ENCODE measurements around the gene SPNS2. TPM values are rescaled to one million over a fixed set of nuclear protein-coding genes. Genes with fewer than 3 reads are reported as not detected.

SPNS2 gene
- total RNA-seq, 1 donor from 2014 or later: 0.70 TPM

DNA sequence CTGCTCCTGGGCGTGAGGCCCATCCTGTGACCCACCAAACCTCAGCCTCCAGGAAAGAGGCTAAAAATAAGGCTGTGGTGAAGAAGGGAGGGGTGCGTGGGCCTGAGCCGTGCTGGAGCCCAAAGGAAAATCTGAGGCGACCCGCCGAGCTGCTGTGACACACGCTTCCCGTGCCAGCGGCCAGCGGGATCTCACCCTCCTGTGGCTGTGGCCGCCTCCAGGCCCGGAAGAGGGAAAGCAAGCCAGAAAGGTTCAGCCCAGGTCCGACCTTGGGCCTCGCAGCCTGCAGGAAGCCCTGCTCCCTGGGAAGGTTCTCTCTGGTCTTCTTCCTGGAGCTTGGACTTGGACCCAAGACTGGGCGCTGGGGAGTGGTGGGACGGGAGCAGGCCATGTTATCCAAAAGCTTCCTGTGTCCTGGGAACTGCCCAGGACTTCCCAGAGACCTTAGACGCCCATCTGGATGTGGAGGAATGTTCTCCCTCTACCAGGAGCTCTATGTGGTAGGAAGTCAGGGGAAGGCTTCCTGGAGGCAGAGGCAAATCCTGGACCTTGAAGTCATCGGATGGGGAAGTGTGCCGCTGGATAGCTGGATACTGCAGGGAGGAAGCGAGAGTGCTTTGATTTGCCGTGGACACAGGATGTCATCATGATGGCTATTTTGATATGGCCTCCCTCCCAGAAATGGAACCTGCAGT lies 11.4 kb downstream of the SPNS2 start:
- peaks cover 9% of the 10 kb centered on the region for H3K27me3 Mint-ChIP-seq (ENCODE audit: low read depth)
- DNase-seq (ENCODE audit: low spot score): no peak
- H3K9me3 Mint-ChIP-seq (ENCODE audit: low read depth): no peaks in the 10 kb centered on the region
- H3K4me1 Mint-ChIP-seq (ENCODE audit: low read depth): no peaks in the 10 kb centered on the region
- no peaks in the 10 kb centered on the region for H3K36me3 Mint-ChIP-seq (ENCODE audit: low read depth)
- TF ChIP-seq, protein P1, sequence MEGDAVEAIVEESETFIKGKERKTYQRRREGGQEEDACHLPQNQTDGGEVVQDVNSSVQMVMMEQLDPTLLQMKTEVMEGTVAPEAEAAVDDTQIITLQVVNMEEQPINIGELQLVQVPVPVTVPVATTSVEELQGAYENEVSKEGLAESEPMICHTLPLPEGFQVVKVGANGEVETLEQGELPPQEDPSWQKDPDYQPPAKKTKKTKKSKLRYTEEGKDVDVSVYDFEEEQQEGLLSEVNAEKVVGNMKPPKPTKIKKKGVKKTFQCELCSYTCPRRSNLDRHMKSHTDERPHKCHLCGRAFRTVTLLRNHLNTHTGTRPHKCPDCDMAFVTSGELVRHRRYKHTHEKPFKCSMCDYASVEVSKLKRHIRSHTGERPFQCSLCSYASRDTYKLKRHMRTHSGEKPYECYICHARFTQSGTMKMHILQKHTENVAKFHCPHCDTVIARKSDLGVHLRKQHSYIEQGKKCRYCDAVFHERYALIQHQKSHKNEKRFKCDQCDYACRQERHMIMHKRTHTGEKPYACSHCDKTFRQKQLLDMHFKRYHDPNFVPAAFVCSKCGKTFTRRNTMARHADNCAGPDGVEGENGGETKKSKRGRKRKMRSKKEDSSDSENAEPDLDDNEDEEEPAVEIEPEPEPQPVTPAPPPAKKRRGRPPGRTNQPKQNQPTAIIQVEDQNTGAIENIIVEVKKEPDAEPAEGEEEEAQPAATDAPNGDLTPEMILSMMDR (IDR thresholded peaks at IDR 0.05): no peak
- no peak overlapping the region for H3K4me3 Mint-ChIP-seq (ENCODE audit: unreplicated experiment)
- H3K27ac Mint-ChIP-seq (ENCODE audit: unreplicated experiment): no peak overlapping the region

DNA sequence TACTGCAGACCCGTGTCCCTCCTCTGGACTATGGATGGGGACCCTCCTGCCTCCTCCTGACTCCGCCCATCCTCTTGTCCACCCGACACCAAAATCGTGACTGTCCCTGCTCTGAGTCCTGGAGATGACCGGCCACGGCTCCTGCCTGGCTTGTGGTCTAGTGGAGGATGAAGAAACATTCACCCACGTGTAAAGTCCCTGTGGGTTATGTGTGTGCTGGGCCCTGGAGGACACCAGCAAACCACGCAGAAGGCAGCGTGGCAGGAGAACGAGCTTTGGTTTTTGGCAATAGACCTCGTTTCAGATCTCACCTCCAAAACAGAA lies 11.9 kb downstream of the SPNS2 start:
- Mint-ChIP-seq H3K27me3 (ENCODE audit: low read depth) (peaks cover 7% of the 10 kb centered on the region), H3K9me3 (ENCODE audit: low read depth) (no peaks in the 10 kb centered on the region), H3K27ac (ENCODE audit: unreplicated experiment) (no peak overlapping the region), H3K4me3 (ENCODE audit: unreplicated experiment) (no peak overlapping the region), H3K36me3 (ENCODE audit: low read depth) (no peaks in the 10 kb centered on the region), H3K4me1 (ENCODE audit: low read depth) (no peaks in the 10 kb centered on the region)
- TF ChIP-seq, protein P1 (IDR thresholded peaks at IDR 0.05): no peak
- no peak for DNase-seq (ENCODE audit: low spot score)

DNA sequence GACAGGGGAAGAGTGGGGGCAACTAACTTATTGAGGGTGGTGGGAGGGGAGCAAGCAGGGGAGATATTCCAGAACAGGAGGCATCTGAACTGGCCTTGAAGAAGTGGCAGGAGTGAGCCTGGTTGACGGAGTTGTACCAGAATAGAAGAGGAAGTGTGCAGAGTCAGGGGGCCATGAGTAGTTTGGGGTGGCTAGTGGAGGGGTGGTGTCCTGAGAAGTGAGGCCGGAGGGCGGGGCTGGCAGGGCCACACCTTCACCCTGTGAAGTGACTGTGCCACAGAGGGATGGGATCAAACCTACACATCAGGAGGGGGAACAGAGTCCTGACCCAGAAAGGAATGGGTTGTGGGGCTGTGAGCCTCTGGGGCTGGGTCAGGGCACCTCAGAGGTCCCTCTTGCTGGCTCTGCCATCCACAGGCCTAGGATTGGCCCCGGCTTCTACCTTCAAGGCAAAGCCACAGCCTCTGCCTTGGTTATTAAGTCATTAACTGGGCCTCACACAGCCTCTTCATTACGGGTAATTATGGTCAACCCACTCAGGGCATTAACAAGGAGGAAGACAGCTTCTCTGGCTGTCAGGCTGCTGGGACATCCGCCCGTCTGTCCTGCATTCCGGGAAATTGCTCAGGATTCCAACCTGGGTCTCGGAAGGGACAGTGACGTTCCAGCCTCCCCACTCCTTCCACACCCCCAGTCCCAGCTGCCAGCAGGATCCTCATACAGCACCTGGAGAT lies 12.7 kb downstream of the SPNS2 start:
- DNase-seq (ENCODE audit: low spot score): no peak
- Mint-ChIP-seq H3K27ac (ENCODE audit: unreplicated experiment) (no peak overlapping the region), H3K36me3 (ENCODE audit: low read depth) (no peaks in the 10 kb centered on the region), H3K4me1 (ENCODE audit: low read depth) (no peaks in the 10 kb centered on the region), H3K27me3 (ENCODE audit: low read depth) (peaks cover 7% of the 10 kb centered on the region), H3K4me3 (ENCODE audit: unreplicated experiment) (no peak overlapping the region), H3K9me3 (ENCODE audit: low read depth) (no peaks in the 10 kb centered on the region)
- TF ChIP-seq, protein P1 (IDR thresholded peaks at IDR 0.05): no peak

DNA sequence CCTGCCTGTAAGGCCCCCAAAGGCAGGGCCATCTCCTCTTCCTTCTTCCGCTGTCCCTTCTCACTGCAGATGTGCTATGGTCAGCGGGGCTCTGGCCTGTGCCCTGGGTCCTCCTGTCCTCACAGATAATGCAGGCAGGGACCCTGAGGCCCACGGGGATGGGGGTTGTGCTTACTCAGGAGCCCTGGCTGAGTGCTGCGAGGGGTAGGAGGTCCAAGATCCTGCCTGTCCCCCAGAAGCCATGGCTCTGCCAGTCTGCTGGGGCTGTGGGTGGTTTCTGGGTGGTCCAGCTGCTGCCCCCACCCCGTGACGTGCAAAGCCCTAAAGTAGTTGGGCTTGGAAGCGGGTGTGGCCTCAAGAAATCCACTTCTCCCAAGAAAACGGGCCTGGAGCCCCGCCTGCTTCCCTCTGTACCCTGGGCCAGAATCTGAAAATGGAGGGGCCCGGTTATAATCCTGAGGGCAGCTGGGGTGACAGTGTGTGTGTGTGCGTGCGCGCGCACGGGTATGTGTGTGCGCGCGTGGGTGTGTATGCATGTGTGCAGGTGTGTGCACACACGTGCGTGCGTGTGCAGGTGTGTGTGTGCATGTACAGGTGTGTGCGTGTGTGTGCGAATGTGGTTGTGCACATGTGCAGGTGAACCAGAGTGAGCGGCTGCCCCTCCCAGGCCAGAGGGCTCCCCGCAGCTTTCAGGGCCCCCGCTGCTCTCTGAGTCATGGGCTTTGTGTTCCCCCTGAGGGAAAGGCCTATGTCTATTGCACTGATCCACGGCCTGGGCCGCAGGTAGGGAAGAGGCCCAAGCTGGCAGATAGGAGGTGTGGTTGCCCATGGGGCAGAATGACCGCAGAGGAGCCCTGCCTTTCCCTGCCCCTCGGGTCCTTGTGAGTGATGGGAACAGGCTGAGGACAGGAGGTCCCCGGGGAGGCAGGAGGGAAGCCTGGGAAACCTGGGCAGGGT lies 13.8 kb downstream of the SPNS2 start:
- no peaks in the 10 kb centered on the region for H3K9me3 Mint-ChIP-seq (ENCODE audit: low read depth)
- no peaks in the 10 kb centered on the region for H3K36me3 Mint-ChIP-seq (ENCODE audit: low read depth)
- H3K4me3 Mint-ChIP-seq (ENCODE audit: unreplicated experiment): no peak overlapping the region

More for the DNA sequence above, 13.8 kb downstream of the SPNS2 start:
- Mint-ChIP-seq H3K27me3 (ENCODE audit: low read depth) (peaks cover 7% of the 10 kb centered on the region), H3K4me1 (ENCODE audit: low read depth) (no peaks in the 10 kb centered on the region), H3K27ac (ENCODE audit: unreplicated experiment) (no peak overlapping the region)
- DNase-seq (ENCODE audit: low spot score): no peak
- TF ChIP-seq, protein P1 (IDR thresholded peaks at IDR 0.05): no peak

All from chondrocyte (in vitro differentiated cells).